HG02884 (cell line): ENCODE measurements around the gene TTLL4.
"Not testable (repeated sequence)": the region's sequence is repeated elsewhere in the genome, so short reads cannot be mapped to it uniquely, and the experiment has no call there.

ENCODE experiments used
- ATAC-seq: cut with Tn5 transposase; IDR thresholded peaks from one replicate; pipeline ENCODE4 v1.9.1; 2021; ENCODE audit warnings: mild to moderate bottlenecking, moderate library complexity; ENCODE audit not compliant: unreplicated experiment

Gene TTLL4

GRCh38 chr2:218745160-218745558 is 34.5 kb downstream of the TTLL4 start:
- ATAC-seq: no peak

- ATAC-seq: no peak
These were observed 35.2 kb downstream of the TTLL4 start for GRCh38 chr2:218745559-218746469.

GRCh38 chr2:218746470-218746795 is 35.8 kb downstream of the TTLL4 start:
- no peak for ATAC-seq

GRCh38 chr2:218746960-218747359 is 36.3 kb downstream of the TTLL4 start:
- ATAC-seq: no peak

GRCh38 chr2:218748741-218749441 is 38.3 kb downstream of the TTLL4 start:
- ATAC-seq: no peak

- no peak for ATAC-seq
These were observed 43.6 kb downstream of the TTLL4 start for GRCh38 chr2:218754201-218754600.

- ATAC-seq: no peak
These were observed 44.1 kb downstream of the TTLL4 start for GRCh38 chr2:218754781-218755180.

- no peak for ATAC-seq
These were observed 44.5 kb downstream of the TTLL4 start for GRCh38 chr2:218755198-218755566.

- ATAC-seq: no peak
These were observed 45.2 kb downstream of the TTLL4 start for GRCh38 chr2:218755567-218756404.

GRCh38 chr2:218756599-218757377 is 46.2 kb downstream of the TTLL4 start:
- no peak for ATAC-seq

GRCh38 chr2:218761795-218762194 is 51.2 kb downstream of the TTLL4 start:
- ATAC-seq: no peak

- not testable (repeated sequence) for ATAC-seq
These were observed 62.1 kb downstream of the TTLL4 start for GRCh38 chr2:218772759-218773158.

- ATAC-seq: no peak
These were observed 63.2 kb downstream of the TTLL4 start for GRCh38 chr2:218773881-218774280.

- no peak for ATAC-seq
These were observed 65.9 kb downstream of the TTLL4 start for GRCh38 chr2:218776488-218776887.

- ATAC-seq: no peak
These were observed 66.8 kb downstream of the TTLL4 start for GRCh38 chr2:218777276-218777990.

- ATAC-seq: no peak
These were observed 69.4 kb downstream of the TTLL4 start for GRCh38 chr2:218780046-218780445.

- ATAC-seq: no peak
These were observed 70.4 kb downstream of the TTLL4 start for GRCh38 chr2:218780851-218781690.

GRCh38 chr2:218781691-218782527 is 71.3 kb downstream of the TTLL4 start, which contains the start of gene CYP27A1:
Gene CYP27A1, plus strand, starts transcription at chr2:218782147. Its CDS starts 36 bp downstream, at chr2:218782183.
- no peak for ATAC-seq
